HepG2 (cell line): Measurements from ENCODE around the gene CALCB. TPM values are rescaled to one million over a fixed set of nuclear protein-coding genes. Genes with fewer than 3 reads are reported as not detected.

Experiments used
- ATAC-seq: fragments of 200-7000 bp; cut with Tn5 transposase; 3 replicates; pipeline ENCODE4 v1.9.1; 2020; ENCODE audit warnings: mild to moderate bottlenecking, moderate library complexity
- BruUV-seq: library from RNA; stranded (reverse); fragments of 400-500 nt; replicated peaks from 2 replicates; lab custom pipeline; 2021; lab: Mats Ljungman, UMichigan
- CTCF ChIA-PET: fragments of 300-600 bp; formaldehyde crosslinking; extraction: SDS; loops from one replicate; lab custom pipeline; 2021; ENCODE audit warnings: low total read pairs, inconsistent platforms, low intra/inter-chr PET ratio; lab: Yijun Ruan, JAX
- POLR2A ChIA-PET: fragments of 350-600 bp; sonication (Branson Sonifier 250); formaldehyde crosslinking; loops from one replicate; lab custom pipeline; 2020; ENCODE audit warnings: antibody characterized with exemption, inconsistent platforms; lab: Yijun Ruan, JAX
- DNase-seq: peaks from one replicate; pipeline ENCODE4 v3.0.0-alpha.2; 2015; ENCODE audit warnings: low spot score
- FAIRE-seq: peaks from 3 replicates; lab custom pipeline; 2011; peaks lifted over from hg19 to GRCh38; lab: Jason Lieb, UNC
- H2AFZ ChIP-seq: one replicate; pipeline ENCODE4 v1.6.1; 2011; ENCODE audit warnings: low read length, inconsistent platforms
- H3K27ac ChIP-seq: fragments of 300-600 bp; 3 replicates; pipeline ENCODE4 v1.8.0; 2011; ENCODE audit warnings: mixed run types, mild to moderate bottlenecking, mixed read lengths, low read length, inconsistent platforms; ENCODE audit not compliant: insufficient read depth; ENCODE audit errors: extremely low read length
- H3K27me3 ChIP-seq, 2 experiments: fragments of 200-600 bp in 1 of 2; 2 replicates in 1 of 2; 3 replicates in 1 of 2; pipeline versions ENCODE4 v1.6.0 to v1.8.0; 2011; ENCODE audit warnings: low read length in 2 of 2, mild to moderate bottlenecking in 2 of 2, moderate library complexity in 2 of 2, inconsistent platforms in 1 of 2; ENCODE audit not compliant: insufficient read depth in 2 of 2, control insufficient read depth in 1 of 2
- H3K36me3 ChIP-seq, 2 experiments: fragments of 200-600 bp in 1 of 2; replicated peaks in 1 of 2; 2 replicates in 1 of 2; 3 replicates in 1 of 2; pipeline versions ENCODE4 v1.5.1 to v1.8.0; 2011; ENCODE audit warnings: low read length in 2 of 2, inconsistent platforms in 1 of 2; ENCODE audit not compliant: insufficient read depth in 2 of 2, control insufficient read depth in 1 of 2
- H3K4me1 ChIP-seq: 2 replicates; pipeline ENCODE4 v1.5.1; 2012; ENCODE audit warnings: low read length, inconsistent platforms; ENCODE audit not compliant: insufficient read depth
- H3K4me2 ChIP-seq: 2 replicates; pipeline ENCODE4 v1.6.0; 2011; ENCODE audit warnings: low read depth, low read length, inconsistent platforms
- H3K4me3 ChIP-seq, 3 experiments: fragments of 200-600 bp in 1 of 3; sonication (generic), shearing (Covaris generic) in 1 of 3; replicated peaks in 1 of 3; 2 replicates each; pipeline ENCODE4 v1.5.1; 2011 to 2016; ENCODE audit warnings: low read length in 3 of 3, inconsistent platforms in 2 of 3, low read depth in 2 of 3, mild to moderate bottlenecking in 2 of 3, control low read depth in 1 of 3, mixed read lengths in 1 of 3; ENCODE audit not compliant: insufficient read depth in 1 of 3
- H3K79me2 ChIP-seq: one replicate; pipeline ENCODE4 v1.6.1; 2011; ENCODE audit warnings: low read length, inconsistent platforms; ENCODE audit not compliant: insufficient read depth
- H3K9ac ChIP-seq: 2 replicates; pipeline ENCODE4 v1.6.0; 2011; ENCODE audit warnings: mild to moderate bottlenecking, low read depth, low read length, inconsistent platforms; ENCODE audit not compliant: insufficient read depth
- H3K9me3 ChIP-seq: 2 replicates; pipeline ENCODE4 v1.5.1; 2012; ENCODE audit warnings: mild to moderate bottlenecking, low read length
- H4K20me1 ChIP-seq: 2 replicates; pipeline ENCODE4 v1.6.0; 2011; ENCODE audit warnings: inconsistent platforms, mild to moderate bottlenecking, low read length, moderate library complexity; ENCODE audit not compliant: insufficient read depth
- CREM ChIP-seq, 2 experiments: sonication (generic) in 1 of 2; formaldehyde crosslinking in 1 of 2; IDR thresholded peaks; 2 replicates each; pipeline versions ENCODE4 v1.4.0 to v1.6.1; 2016 to 2020; ENCODE audit warnings: antibody characterized with exemption in 1 of 2, mild to moderate bottlenecking in 1 of 2, missing genetic modification reagents in 1 of 2
- IRF1 ChIP-seq: sonication (generic); formaldehyde crosslinking; IDR thresholded peaks from 2 replicates; pipeline ENCODE4 v1.4.0; 2020; ENCODE audit warnings: low read depth, mild to moderate bottlenecking, missing genetic modification reagents
- KLF11 ChIP-seq: IDR thresholded peaks from 2 replicates; pipeline ENCODE4 v1.6.1; 2016; ENCODE audit warnings: missing compliant biosample characterization
- PHF5A ChIP-seq: IDR thresholded peaks from one replicate; pipeline ENCODE4 v1.6.1; 2018; ENCODE audit warnings: low read depth, missing genetic modification reagents; ENCODE audit not compliant: unreplicated experiment
- THAP9 ChIP-seq: sonication (generic); formaldehyde crosslinking; IDR thresholded peaks from 2 replicates; pipeline ENCODE4; 2020; ENCODE audit warnings: missing genetic modification reagents, mild to moderate bottlenecking, borderline replicate concordance
- ZKSCAN1 ChIP-seq: fragments of 150-350 bp; IDR thresholded peaks from 2 replicates; pipeline ENCODE4 v1.6.1; 2014; ENCODE audit warnings: low read length
- ZNF567 ChIP-seq: sonication (generic); formaldehyde crosslinking; IDR thresholded peaks from 2 replicates; pipeline ENCODE4 v1.8.1; 2023; ENCODE audit warnings: mild to moderate bottlenecking, missing genetic modification reagents, borderline replicate concordance
- ZSCAN12 ChIP-seq: sonication (generic); formaldehyde crosslinking; IDR thresholded peaks from 2 replicates; pipeline ENCODE4 v1.9.0; 2021; ENCODE audit warnings: mild to moderate bottlenecking, missing genetic modification reagents
- in situ Hi-C: cut with HindIII; loops from 2 replicates; pipeline ENCODE4 v1.10.0; 2017; ENCODE audit warnings: low pct_unique_long_range_greater_than_20kb; ENCODE audit not compliant: extremely low pct_ligation_motif_present
- intact Hi-C: fragments of 100-400 bp; cut with micrococcal nuclease; formaldehyde crosslinking; loops from one replicate; pipeline ENCODE4 v1.10.0; 2022; ENCODE audit not compliant: unreplicated experiment
- polyA plus RNA-seq, 8 experiments: library from polyadenylated mRNA; depleted of rRNA in 3 of 8; stranded (reverse) in 7 of 8; unstranded in 1 of 8; fragments of >200 nt; fragmentation: Illumina TruSeq in 4 of 8; extraction: Trizol in 4 of 8; gene quantifications; 2 replicates each; pipeline versions ENCODE4 v1.2.1 to v1.2.3, GENCODE V29; 2011 to 2016; ENCODE audit warnings: low read depth in 4 of 8, missing spikeins in 1 of 8, mixed read lengths in 1 of 8; ENCODE audit not compliant: insufficient read depth in 1 of 8
- total RNA-seq, 5 experiments: library from RNA; depleted of rRNA; stranded (reverse); fragments of >200 nt; fragmentation: Illumina TruSeq; extraction: Trizol; gene quantifications; 2 replicates each; pipeline ENCODE4 v1.2.3, GENCODE V29; 2016; ENCODE audit warnings: low read depth in 1 of 5
- TF ChIP-seq, protein P1 (sequence below): sonication (generic); formaldehyde crosslinking; IDR thresholded peaks from 2 replicates; pipeline ENCODE4 v1.5.1; 2020; ENCODE audit warnings: mild to moderate bottlenecking, missing genetic modification reagents, borderline replicate concordance
- TF ChIP-seq, protein P2 (sequence below): sonication (generic); formaldehyde crosslinking; IDR thresholded peaks from 2 replicates; pipeline ENCODE4 v1.9.0; 2022; ENCODE audit warnings: missing genetic modification reagents, mild to moderate bottlenecking, borderline replicate concordance
- TF ChIP-seq, protein P3 (sequence below): sonication (generic); formaldehyde crosslinking; IDR thresholded peaks from 2 replicates; pipeline ENCODE4 v1.5.1; 2020; ENCODE audit warnings: missing genetic modification reagents, mild to moderate bottlenecking, borderline replicate concordance

The CALCB gene
- total and polyA plus RNA-seq, 2 of the 13 experiments (the other 11 are each of a cell fraction or from before 2014, with no cell fraction given) = not detected

DNA sequence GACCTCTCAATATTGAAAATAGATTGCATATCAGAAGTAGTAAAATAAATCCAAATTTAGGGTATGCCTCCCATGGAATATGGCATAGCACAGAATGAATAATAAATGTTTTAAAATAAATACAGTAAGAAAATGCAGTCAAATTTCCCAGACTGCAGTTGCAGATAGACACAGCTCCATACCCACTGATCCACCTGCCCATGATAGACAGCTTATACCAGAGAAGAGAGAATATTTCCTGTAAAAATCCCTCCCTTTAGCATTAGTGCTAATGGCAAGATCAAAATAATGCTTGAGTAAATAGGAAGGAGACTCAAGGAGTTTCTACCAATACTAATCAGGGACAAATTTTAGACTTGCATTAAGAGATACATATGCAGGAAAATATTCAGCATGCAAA, 45.0 kb upstream of the CALCB start:
- POLR2A ChIA-PET = no interaction called here
- CTCF ChIA-PET = no interaction called here
- TF ChIP-seq ZNF567 (CRISPR knock-in tag) (no peak), KLF11 (no peak), CREM (IDR thresholded peaks at IDR 0.05) (no peak), CREM (CRISPR knock-in tag; IDR thresholded peaks at IDR 0.05) (no peak), PHF5A (no peak), ZSCAN12 (CRISPR knock-in tag) (no peak), ZKSCAN1 (no peak), IRF1 (CRISPR knock-in tag) (no peak), THAP9 (CRISPR knock-in tag) (no peak)
- TF ChIP-seq, protein P1, sequence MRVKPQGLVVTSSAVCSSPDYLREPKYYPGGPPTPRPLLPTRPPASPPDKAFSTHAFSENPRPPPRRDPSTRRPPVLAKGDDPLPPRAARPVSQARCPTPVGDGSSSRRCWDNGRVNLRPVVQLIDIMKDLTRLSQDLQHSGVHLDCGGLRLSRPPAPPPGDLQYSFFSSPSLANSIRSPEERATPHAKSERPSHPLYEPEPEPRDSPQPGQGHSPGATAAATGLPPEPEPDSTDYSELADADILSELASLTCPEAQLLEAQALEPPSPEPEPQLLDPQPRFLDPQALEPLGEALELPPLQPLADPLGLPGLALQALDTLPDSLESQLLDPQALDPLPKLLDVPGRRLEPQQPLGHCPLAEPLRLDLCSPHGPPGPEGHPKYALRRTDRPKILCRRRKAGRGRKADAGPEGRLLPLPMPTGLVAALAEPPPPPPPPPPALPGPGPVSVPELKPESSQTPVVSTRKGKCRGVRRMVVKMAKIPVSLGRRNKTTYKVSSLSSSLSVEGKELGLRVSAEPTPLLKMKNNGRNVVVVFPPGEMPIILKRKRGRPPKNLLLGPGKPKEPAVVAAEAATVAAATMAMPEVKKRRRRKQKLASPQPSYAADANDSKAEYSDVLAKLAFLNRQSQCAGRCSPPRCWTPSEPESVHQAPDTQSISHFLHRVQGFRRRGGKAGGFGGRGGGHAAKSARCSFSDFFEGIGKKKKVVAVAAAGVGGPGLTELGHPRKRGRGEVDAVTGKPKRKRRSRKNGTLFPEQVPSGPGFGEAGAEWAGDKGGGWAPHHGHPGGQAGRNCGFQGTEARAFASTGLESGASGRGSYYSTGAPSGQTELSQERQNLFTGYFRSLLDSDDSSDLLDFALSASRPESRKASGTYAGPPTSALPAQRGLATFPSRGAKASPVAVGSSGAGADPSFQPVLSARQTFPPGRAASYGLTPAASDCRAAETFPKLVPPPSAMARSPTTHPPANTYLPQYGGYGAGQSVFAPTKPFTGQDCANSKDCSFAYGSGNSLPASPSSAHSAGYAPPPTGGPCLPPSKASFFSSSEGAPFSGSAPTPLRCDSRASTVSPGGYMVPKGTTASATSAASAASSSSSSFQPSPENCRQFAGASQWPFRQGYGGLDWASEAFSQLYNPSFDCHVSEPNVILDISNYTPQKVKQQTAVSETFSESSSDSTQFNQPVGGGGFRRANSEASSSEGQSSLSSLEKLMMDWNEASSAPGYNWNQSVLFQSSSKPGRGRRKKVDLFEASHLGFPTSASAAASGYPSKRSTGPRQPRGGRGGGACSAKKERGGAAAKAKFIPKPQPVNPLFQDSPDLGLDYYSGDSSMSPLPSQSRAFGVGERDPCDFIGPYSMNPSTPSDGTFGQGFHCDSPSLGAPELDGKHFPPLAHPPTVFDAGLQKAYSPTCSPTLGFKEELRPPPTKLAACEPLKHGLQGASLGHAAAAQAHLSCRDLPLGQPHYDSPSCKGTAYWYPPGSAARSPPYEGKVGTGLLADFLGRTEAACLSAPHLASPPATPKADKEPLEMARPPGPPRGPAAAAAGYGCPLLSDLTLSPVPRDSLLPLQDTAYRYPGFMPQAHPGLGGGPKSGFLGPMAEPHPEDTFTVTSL = no peak
- TF ChIP-seq, protein P2, sequence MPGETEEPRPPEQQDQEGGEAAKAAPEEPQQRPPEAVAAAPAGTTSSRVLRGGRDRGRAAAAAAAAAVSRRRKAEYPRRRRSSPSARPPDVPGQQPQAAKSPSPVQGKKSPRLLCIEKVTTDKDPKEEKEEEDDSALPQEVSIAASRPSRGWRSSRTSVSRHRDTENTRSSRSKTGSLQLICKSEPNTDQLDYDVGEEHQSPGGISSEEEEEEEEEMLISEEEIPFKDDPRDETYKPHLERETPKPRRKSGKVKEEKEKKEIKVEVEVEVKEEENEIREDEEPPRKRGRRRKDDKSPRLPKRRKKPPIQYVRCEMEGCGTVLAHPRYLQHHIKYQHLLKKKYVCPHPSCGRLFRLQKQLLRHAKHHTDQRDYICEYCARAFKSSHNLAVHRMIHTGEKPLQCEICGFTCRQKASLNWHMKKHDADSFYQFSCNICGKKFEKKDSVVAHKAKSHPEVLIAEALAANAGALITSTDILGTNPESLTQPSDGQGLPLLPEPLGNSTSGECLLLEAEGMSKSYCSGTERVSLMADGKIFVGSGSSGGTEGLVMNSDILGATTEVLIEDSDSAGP (CRISPR knock-in tag) = no peak
- TF ChIP-seq, protein P3, sequence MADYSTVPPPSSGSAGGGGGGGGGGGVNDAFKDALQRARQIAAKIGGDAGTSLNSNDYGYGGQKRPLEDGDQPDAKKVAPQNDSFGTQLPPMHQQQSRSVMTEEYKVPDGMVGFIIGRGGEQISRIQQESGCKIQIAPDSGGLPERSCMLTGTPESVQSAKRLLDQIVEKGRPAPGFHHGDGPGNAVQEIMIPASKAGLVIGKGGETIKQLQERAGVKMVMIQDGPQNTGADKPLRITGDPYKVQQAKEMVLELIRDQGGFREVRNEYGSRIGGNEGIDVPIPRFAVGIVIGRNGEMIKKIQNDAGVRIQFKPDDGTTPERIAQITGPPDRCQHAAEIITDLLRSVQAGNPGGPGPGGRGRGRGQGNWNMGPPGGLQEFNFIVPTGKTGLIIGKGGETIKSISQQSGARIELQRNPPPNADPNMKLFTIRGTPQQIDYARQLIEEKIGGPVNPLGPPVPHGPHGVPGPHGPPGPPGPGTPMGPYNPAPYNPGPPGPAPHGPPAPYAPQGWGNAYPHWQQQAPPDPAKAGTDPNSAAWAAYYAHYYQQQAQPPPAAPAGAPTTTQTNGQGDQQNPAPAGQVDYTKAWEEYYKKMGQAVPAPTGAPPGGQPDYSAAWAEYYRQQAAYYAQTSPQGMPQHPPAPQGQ (CRISPR knock-in tag) = no peak

More for the DNA sequence above, 45.0 kb upstream of the CALCB start:
- no peaks in the 10 kb centered on the region; a peak in 1 of 5 replicates for H3K27me3 ChIP-seq
- no peak overlapping the region for H3K4me3 ChIP-seq
- H2AFZ ChIP-seq = no peak overlapping the region
- FAIRE-seq (no peak), ATAC-seq (no peak), DNase-seq (no peak)
- no peaks in the 10 kb centered on the region for H3K79me2 ChIP-seq
- no peaks in the 10 kb centered on the region for H3K9me3 ChIP-seq
- no peaks in the 10 kb centered on the region for H4K20me1 ChIP-seq
- intact Hi-C loops (no loop called here), in situ Hi-C loops (no loop called here)
- no peak overlapping the region for H3K9ac ChIP-seq
- H3K4me2 ChIP-seq = no peak overlapping the region
- no peaks in the 10 kb centered on the region for H3K36me3 ChIP-seq
- H3K27ac ChIP-seq = no peak overlapping the region
- H3K4me1 ChIP-seq = no peaks in the 10 kb centered on the region
- no TSS peak for BruUV-seq
